ENCODE data around the gene MEGF11. TPM values are rescaled to one million over a fixed set of nuclear protein-coding genes. Genes with fewer than 3 reads are reported as not detected.
"Not testable (repeated sequence)": the region's sequence is repeated elsewhere in the genome, so short reads cannot be mapped to it uniquely, and the experiment has no call there.

MEGF11 gene
- polyA plus RNA-seq, 3 donors: not detected

GRCh38 chr15:65869126-65869953 lies 384.2 kb downstream of the MEGF11 start, which contains the start of gene RAB11A:
TSS of gene RAB11A (plus strand) at chr15:65869491. CDS start at chr15:65869586, 95 bp downstream.
- Histone ChIP-seq H3K4me2 (replicated peaks; ENCODE audit: extremely low read depth, low read length, poor library complexity, severe bottlenecking) (peak within 1 kb of the TSS; percentile 89), H3K4me3 (replicated peaks in 1 of 3; ENCODE audit: low read depth in 2 of 3, low read length in 3 of 3) (peak within 1 kb of the TSS; percentile 67 to 97 (median 94)), H2AFZ (ENCODE audit: insufficient read depth, low read depth, low read length, poor library complexity, severe bottlenecking) (peak within 1 kb of the TSS; percentile 87), H3K27ac (ENCODE audit: low read depth in 1 of 2, low read length in 2 of 2) (peak within 1 kb of the TSS; percentile 78 to 94), H3K79me2 (ENCODE audit: insufficient read depth, low read length) (peaks cover 51% of the 10 kb centered on the region), H3K9me3 (replicated peaks in 1 of 2; ENCODE audit: control insufficient read depth in 1 of 2, insufficient read depth in 1 of 2, low read length in 2 of 2) (no peaks in the 10 kb centered on the region), H3K36me3 (replicated peaks in 1 of 2; ENCODE audit: control insufficient read depth in 1 of 2, insufficient read depth in 2 of 2, low read length in 2 of 2) (peaks cover 0 to 4% of the 10 kb centered on the region in 2 donors), H3K4me1 (ENCODE audit: control insufficient read depth in 1 of 2, insufficient read depth in 2 of 2, low read length in 2 of 2) (peaks cover 15% of the 10 kb centered on the region in 2 donors), H3K27me3 (ENCODE audit: control insufficient read depth in 2 of 2, insufficient read depth in 2 of 2, low read length in 2 of 2) (no peaks in the 10 kb centered on the region), H4K20me1 (ENCODE audit: insufficient read depth, low read length) (peaks cover 43% of the 10 kb centered on the region), H3K9ac (ENCODE audit: insufficient read depth, low read length, poor library complexity, severe bottlenecking) (peak within 1 kb of the TSS; percentile 88)
- intact Hi-C loops (cut with micrococcal nuclease): no loop called here
- Mint-ChIP-seq H3K36me3 (peaks cover 0 to 3% of the 10 kb centered on the region in 2 donors), H3K4me3 (peak within 1 kb of the TSS; percentile 99), H3K27me3 (ENCODE audit: low read depth in 3 of 3) (peaks cover 0 to 1% (median 0%) of the 10 kb centered on the region in 3 donors), H3K9me3 (no peaks in the 10 kb centered on the region), H3K4me1 (peaks cover 26% of the 10 kb centered on the region), H3K27ac (peak within 1 kb of the TSS; percentile 95 to 98 (median 97))
- under 1% methylated on average over 61 of the region's 62 CpGs for WGBS (ENCODE audit: insufficient coverage)
- TF ChIP-seq CTCF (IDR thresholded peaks at IDR 0.05): peak; percentile 37
- DNase-seq: peak; percentile 92 to 95 (median 95)

- Histone ChIP-seq H3K27me3 (ENCODE audit: control insufficient read depth in 2 of 2, insufficient read depth in 2 of 2, low read length in 2 of 2) (no peaks in the 10 kb centered on the region), H3K4me1 (ENCODE audit: control insufficient read depth in 1 of 2, insufficient read depth in 2 of 2, low read length in 2 of 2) (peaks cover 15% of the 10 kb centered on the region in 2 donors), H2AFZ (ENCODE audit: insufficient read depth, low read depth, low read length, poor library complexity, severe bottlenecking) (peak overlapping the region; percentile 87), H3K9ac (ENCODE audit: insufficient read depth, low read length, poor library complexity, severe bottlenecking) (peak overlapping the region; percentile 88), H3K9me3 (replicated peaks in 1 of 2; ENCODE audit: control insufficient read depth in 1 of 2, insufficient read depth in 1 of 2, low read length in 2 of 2) (no peaks in the 10 kb centered on the region), H3K4me3 (replicated peaks in 1 of 3; ENCODE audit: low read depth in 2 of 3, low read length in 3 of 3) (peak overlapping the region; percentile 67 to 97 (median 94)), H3K79me2 (ENCODE audit: insufficient read depth, low read length) (peaks cover 44% of the 10 kb centered on the region), H4K20me1 (ENCODE audit: insufficient read depth, low read length) (peaks cover 36% of the 10 kb centered on the region), H3K4me2 (replicated peaks; ENCODE audit: extremely low read depth, low read length, poor library complexity, severe bottlenecking) (peak overlapping the region; percentile 89), H3K36me3 (replicated peaks in 1 of 2; ENCODE audit: control insufficient read depth in 1 of 2, insufficient read depth in 2 of 2, low read length in 2 of 2) (no peaks in the 10 kb centered on the region), H3K27ac (ENCODE audit: low read depth in 1 of 2, low read length in 2 of 2) (peak overlapping the region; percentile 78 to 94)
- Mint-ChIP-seq H3K27me3 (ENCODE audit: low read depth in 3 of 3) (no peaks in the 10 kb centered on the region), H3K9me3 (no peaks in the 10 kb centered on the region), H3K4me1 (peaks cover 26% of the 10 kb centered on the region), H3K27ac (peak overlapping the region; percentile 95 to 98 (median 97)), H3K4me3 (peak overlapping the region; percentile 99), H3K36me3 (no peaks in the 10 kb centered on the region)
- WGBS (ENCODE audit: insufficient coverage): 63% methylated on average over 9 of the region's 11 CpGs
- no peak for TF ChIP-seq CTCF (IDR thresholded peaks at IDR 0.05)
- DNase-seq: no peak
- intact Hi-C loops (cut with micrococcal nuclease): no loop called here
Observed at GRCh38 chr15:65868546-65869125, 384.9 kb downstream of the MEGF11 start.

- peaks cover 37% of the 10 kb centered on the region for H3K79me2 ChIP-seq (ENCODE audit: insufficient read depth, low read length)
- H3K4me1 Mint-ChIP-seq: peaks cover 25% of the 10 kb centered on the region
- H3K4me1 ChIP-seq (ENCODE audit: control insufficient read depth in 1 of 2, insufficient read depth in 2 of 2, low read length in 2 of 2): peaks cover 15% of the 10 kb centered on the region in 2 donors
- H3K9me3 ChIP-seq (replicated peaks in 1 of 2; ENCODE audit: control insufficient read depth in 1 of 2, insufficient read depth in 1 of 2, low read length in 2 of 2); H3K4me3 Mint-ChIP-seq; intact Hi-C loops (cut with micrococcal nuclease); DNase-seq; H3K36me3 ChIP-seq (replicated peaks in 1 of 2; ENCODE audit: control insufficient read depth in 1 of 2, insufficient read depth in 2 of 2, low read length in 2 of 2); H3K36me3 Mint-ChIP-seq; H3K9me3 Mint-ChIP-seq; H3K27me3 Mint-ChIP-seq (ENCODE audit: low read depth in 3 of 3); H3K4me2 ChIP-seq (replicated peaks; ENCODE audit: extremely low read depth, low read length, poor library complexity, severe bottlenecking); H3K9ac ChIP-seq (ENCODE audit: insufficient read depth, low read length, poor library complexity, severe bottlenecking); H3K27ac Mint-ChIP-seq; H2AFZ ChIP-seq (ENCODE audit: insufficient read depth, low read depth, low read length, poor library complexity, severe bottlenecking); H3K27me3 ChIP-seq (ENCODE audit: control insufficient read depth in 2 of 2, insufficient read depth in 2 of 2, low read length in 2 of 2); H3K4me3 ChIP-seq (replicated peaks in 1 of 3; ENCODE audit: low read depth in 2 of 3, low read length in 3 of 3); H3K27ac ChIP-seq (ENCODE audit: low read depth in 1 of 2, low read length in 2 of 2): not testable (repeated sequence)
- peaks cover 29% of the 10 kb centered on the region for H4K20me1 ChIP-seq (ENCODE audit: insufficient read depth, low read length)
- WGBS (ENCODE audit: insufficient coverage): 100% methylated on average over 6 of the region's 6 CpGs
Observed at GRCh38 chr15:65867933-65868332, 385.6 kb downstream of the MEGF11 start.
